ENCODE data around the gene ANKS4B.

ANKS4B gene

DNA sequence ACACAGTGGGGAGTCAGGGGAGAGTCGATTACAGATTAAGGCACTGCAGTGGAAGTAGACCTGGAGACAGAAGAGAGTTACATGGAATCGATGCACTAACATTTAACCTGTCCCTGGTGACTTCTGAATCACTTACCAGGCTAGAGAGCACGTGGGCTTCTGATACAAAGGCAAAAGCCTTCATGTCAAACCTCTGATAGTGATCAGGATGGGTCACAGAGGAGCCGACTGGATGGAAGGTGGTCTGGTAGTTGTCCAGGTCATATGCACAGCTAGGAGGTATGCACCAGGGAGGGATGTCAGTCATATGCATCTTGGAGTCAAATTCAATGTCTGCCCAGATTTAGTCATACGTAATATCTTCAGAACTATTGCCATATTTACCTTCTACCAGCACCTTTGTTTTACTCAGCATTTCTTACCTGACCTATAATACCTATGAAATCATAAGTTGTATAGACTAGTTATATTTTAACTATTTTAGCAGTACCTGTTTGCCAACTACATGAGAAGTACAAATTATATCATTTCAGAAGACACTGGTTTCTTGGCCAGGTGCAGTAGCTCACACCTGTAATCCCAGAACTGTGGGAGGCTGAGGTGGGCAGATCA lies 33.8 kb upstream of the ANKS4B start:
- TF ChIP-seq CSDC2 (CRISPR knock-in tag; IDR thresholded peaks at IDR 0.05) (no peak), RARB (CRISPR knock-in tag; IDR thresholded peaks at IDR 0.05) (no peak), ZNF565 (CRISPR knock-in tag; conservative IDR thresholded peaks at IDR 0.05; ENCODE audit: low read depth) (no peak), OSR1 (CRISPR knock-in tag; IDR thresholded peaks at IDR 0.05) (no peak), ZFP30 (CRISPR knock-in tag; IDR thresholded peaks at IDR 0.05) (no peak)
- TF ChIP-seq, protein P1, sequence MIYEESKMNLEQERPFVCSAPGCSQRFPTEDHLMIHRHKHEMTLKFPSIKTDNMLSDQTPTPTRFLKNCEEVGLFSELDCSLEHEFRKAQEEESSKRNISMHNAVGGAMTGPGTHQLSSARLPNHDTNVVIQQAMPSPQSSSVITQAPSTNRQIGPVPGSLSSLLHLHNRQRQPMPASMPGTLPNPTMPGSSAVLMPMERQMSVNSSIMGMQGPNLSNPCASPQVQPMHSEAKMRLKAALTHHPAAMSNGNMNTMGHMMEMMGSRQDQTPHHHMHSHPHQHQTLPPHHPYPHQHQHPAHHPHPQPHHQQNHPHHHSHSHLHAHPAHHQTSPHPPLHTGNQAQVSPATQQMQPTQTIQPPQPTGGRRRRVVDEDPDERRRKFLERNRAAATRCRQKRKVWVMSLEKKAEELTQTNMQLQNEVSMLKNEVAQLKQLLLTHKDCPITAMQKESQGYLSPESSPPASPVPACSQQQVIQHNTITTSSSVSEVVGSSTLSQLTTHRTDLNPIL (CRISPR knock-in tag; IDR thresholded peaks at IDR 0.05; ENCODE audit: low read depth) = no peak
- TF ChIP-seq, protein P2, sequence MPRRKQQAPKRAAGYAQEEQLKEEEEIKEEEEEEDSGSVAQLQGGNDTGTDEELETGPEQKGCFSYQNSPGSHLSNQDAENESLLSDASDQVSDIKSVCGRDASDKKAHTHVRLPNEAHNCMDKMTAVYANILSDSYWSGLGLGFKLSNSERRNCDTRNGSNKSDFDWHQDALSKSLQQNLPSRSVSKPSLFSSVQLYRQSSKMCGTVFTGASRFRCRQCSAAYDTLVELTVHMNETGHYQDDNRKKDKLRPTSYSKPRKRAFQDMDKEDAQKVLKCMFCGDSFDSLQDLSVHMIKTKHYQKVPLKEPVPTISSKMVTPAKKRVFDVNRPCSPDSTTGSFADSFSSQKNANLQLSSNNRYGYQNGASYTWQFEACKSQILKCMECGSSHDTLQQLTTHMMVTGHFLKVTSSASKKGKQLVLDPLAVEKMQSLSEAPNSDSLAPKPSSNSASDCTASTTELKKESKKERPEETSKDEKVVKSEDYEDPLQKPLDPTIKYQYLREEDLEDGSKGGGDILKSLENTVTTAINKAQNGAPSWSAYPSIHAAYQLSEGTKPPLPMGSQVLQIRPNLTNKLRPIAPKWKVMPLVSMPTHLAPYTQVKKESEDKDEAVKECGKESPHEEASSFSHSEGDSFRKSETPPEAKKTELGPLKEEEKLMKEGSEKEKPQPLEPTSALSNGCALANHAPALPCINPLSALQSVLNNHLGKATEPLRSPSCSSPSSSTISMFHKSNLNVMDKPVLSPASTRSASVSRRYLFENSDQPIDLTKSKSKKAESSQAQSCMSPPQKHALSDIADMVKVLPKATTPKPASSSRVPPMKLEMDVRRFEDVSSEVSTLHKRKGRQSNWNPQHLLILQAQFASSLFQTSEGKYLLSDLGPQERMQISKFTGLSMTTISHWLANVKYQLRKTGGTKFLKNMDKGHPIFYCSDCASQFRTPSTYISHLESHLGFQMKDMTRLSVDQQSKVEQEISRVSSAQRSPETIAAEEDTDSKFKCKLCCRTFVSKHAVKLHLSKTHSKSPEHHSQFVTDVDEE (CRISPR knock-in tag; IDR thresholded peaks at IDR 0.05) = no peak
- ATAC-seq = no peak

DNA sequence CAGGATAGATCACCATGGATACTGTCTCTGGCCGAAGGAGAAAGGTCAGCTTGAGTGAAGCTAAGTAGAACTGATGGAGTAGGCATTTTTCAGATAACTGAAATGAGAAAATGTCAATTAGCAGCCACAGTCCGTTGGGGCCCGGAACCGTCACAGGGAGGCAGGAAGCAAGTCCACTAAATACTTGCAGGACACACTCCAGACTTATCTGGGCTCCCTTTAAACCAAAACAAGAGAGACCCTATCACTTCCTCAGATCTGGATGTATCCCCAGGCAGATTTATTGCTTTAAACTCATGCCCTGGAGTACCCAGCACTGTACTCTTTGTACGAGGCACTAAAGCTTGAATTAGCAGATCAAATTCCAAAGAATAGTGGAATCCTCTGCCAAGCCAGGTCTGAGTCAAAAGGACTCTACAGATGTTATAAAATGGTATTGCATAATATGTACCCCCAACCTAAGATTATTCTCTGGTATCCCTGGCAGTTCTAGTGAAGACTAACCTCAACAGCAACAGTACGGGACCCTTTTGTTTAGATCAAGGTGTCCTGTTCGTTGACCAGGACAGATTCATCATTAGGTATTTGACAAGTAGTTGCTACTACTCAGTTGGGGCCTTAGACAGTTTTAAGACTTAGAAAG lies 30.2 kb upstream of the ANKS4B start:
- TF ChIP-seq ESRRG (CRISPR knock-in tag; IDR thresholded peaks at IDR 0.05) = no peak
- no peak for TF ChIP-seq TOX (CRISPR knock-in tag; IDR thresholded peaks at IDR 0.05; ENCODE audit: borderline replicate concordance)
- no peak for TF ChIP-seq RARB (CRISPR knock-in tag; IDR thresholded peaks at IDR 0.05)
- peak; percentile 72 for TF ChIP-seq ISL1 (CRISPR knock-in tag; IDR thresholded peaks at IDR 0.05)
- TF ChIP-seq, protein P2 (CRISPR knock-in tag; IDR thresholded peaks at IDR 0.05) = peak; percentile 57
- ATAC-seq = peak; percentile 81

DNA sequence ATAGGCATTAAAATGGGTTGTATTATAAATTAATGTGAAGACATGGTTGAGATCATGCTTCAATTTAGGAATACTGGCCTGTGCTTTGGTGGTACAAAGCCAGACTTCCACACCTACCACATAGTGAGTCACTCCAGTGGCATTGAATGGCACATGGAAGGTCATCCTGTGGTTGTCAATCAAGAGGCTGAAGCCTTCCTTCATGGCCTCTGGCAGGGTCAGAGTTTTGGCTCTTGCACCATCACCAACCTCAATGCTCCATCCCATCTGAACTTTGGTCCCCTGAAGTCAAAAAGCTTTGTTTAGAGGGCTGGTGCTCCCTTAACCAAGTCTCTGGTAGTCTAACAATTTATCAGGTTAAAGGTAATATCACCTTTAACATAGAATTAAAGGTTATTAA lies 28.2 kb upstream of the ANKS4B start:
- no peak for ATAC-seq
- TF ChIP-seq, protein P3, sequence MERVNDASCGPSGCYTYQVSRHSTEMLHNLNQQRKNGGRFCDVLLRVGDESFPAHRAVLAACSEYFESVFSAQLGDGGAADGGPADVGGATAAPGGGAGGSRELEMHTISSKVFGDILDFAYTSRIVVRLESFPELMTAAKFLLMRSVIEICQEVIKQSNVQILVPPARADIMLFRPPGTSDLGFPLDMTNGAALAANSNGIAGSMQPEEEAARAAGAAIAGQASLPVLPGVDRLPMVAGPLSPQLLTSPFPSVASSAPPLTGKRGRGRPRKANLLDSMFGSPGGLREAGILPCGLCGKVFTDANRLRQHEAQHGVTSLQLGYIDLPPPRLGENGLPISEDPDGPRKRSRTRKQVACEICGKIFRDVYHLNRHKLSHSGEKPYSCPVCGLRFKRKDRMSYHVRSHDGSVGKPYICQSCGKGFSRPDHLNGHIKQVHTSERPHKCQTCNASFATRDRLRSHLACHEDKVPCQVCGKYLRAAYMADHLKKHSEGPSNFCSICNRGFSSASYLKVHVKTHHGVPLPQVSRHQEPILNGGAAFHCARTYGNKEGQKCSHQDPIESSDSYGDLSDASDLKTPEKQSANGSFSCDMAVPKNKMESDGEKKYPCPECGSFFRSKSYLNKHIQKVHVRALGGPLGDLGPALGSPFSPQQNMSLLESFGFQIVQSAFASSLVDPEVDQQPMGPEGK (CRISPR knock-in tag; IDR thresholded peaks at IDR 0.05; ENCODE audit: borderline replicate concordance) = no peak
- TF ChIP-seq ZNF565 (CRISPR knock-in tag; conservative IDR thresholded peaks at IDR 0.05; ENCODE audit: low read depth) (no peak), SNAI2 (CRISPR knock-in tag; IDR thresholded peaks at IDR 0.05) (no peak), BACH2 (CRISPR knock-in tag; IDR thresholded peaks at IDR 0.05; ENCODE audit: borderline replicate concordance) (no peak)

DNA sequence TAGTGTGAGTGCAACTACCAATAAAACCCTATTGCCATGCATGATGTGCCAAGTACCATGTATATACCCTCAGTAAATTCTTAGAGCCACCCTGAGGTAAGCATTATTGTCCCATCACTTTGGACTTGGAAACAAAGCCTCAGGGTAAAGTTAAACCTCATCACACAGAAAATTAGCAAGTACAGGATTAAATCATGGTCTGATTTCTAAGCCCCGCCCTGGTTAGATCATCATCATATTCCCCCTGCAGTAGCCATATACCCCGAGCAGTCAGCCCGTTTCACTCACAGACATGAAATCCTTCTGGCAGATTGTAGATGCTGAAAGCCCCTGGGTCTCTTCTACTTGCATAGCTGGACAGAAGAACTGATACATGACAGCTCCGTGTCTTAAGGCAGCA lies 26.9 kb upstream of the ANKS4B start:
- ATAC-seq = no peak
- no peak for TF ChIP-seq ARNTL (CRISPR knock-in tag; IDR thresholded peaks at IDR 0.05; ENCODE audit: borderline replicate concordance, low read depth)
- TF ChIP-seq TOX (CRISPR knock-in tag; IDR thresholded peaks at IDR 0.05; ENCODE audit: borderline replicate concordance) = no peak
- TF ChIP-seq, protein P3 (CRISPR knock-in tag; IDR thresholded peaks at IDR 0.05; ENCODE audit: borderline replicate concordance) = no peak
- TF ChIP-seq, protein P4, sequence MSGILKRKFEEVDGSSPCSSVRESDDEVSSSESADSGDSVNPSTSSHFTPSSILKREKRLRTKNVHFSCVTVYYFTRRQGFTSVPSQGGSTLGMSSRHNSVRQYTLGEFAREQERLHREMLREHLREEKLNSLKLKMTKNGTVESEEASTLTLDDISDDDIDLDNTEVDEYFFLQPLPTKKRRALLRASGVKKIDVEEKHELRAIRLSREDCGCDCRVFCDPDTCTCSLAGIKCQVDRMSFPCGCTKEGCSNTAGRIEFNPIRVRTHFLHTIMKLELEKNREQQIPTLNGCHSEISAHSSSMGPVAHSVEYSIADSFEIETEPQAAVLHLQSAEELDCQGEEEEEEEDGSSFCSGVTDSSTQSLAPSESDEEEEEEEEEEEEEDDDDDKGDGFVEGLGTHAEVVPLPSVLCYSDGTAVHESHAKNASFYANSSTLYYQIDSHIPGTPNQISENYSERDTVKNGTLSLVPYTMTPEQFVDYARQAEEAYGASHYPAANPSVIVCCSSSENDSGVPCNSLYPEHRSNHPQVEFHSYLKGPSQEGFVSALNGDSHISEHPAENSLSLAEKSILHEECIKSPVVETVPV (CRISPR knock-in tag; IDR thresholded peaks at IDR 0.05) = no peak
- TF ChIP-seq SNAI2 (CRISPR knock-in tag; IDR thresholded peaks at IDR 0.05) = no peak
- no peak for TF ChIP-seq ZC3H10 (CRISPR knock-in tag; IDR thresholded peaks at IDR 0.05)
- no peak for TF ChIP-seq ZNF565 (CRISPR knock-in tag; conservative IDR thresholded peaks at IDR 0.05; ENCODE audit: low read depth)
- no peak for TF ChIP-seq TCF4 (CRISPR knock-in tag; IDR thresholded peaks at IDR 0.05; ENCODE audit: borderline replicate concordance)
- no peak for TF ChIP-seq ZNF8 (CRISPR knock-in tag; IDR thresholded peaks at IDR 0.05)
- no peak for TF ChIP-seq GLIS3 (CRISPR knock-in tag; IDR thresholded peaks at IDR 0.05)

Data from SK-N-SH treated with all-trans-retinoic acid at 6 μM for 48 hours (cell line).